Mucosa of descending colon (tissue), 3 donors: ENCODE data around the gene HDAC4. TPM values are rescaled to one million over a fixed set of nuclear protein-coding genes. Genes with fewer than 3 reads are reported as not detected.

Source experiments
- ATAC-seq: fragments of 200-7000 bp; cut with Tn5 transposase; one replicate; pipeline ENCODE4 v1.9.1; 2020; ENCODE audit warnings: mild to moderate bottlenecking, moderate library complexity
- DNase-seq, 3 donors: peaks; one replicate each; pipeline ENCODE4 v3.0.0-alpha.2; 2020
- H3K36me3 ChIP-seq: fragments of 200-600 bp; one replicate; pipeline ENCODE4 v1.8.0; 2021; ENCODE audit warnings: low read depth, mild to moderate bottlenecking
- H3K4me1 ChIP-seq: fragments of 200-600 bp; one replicate; pipeline ENCODE4 v1.8.0; 2021; ENCODE audit warnings: low read depth, mild to moderate bottlenecking
- H3K4me3 ChIP-seq: fragments of 200-600 bp; one replicate; pipeline ENCODE4 v1.8.0; 2021; ENCODE audit warnings: mild to moderate bottlenecking
- H3K9me3 ChIP-seq: fragments of 200-600 bp; one replicate; pipeline ENCODE4 v1.8.0; 2021; ENCODE audit warnings: mild to moderate bottlenecking
- CTCF ChIP-seq: fragments of 200-600 bp; IDR thresholded peaks from one replicate; pipeline ENCODE4 v1.8.0; 2022; ENCODE audit warnings: antibody characterized with exemption, mild to moderate bottlenecking
- intact Hi-C, 2 donors: fragments of 100-400 bp; cut with DNase I in 1 of 2; cut with micrococcal nuclease in 1 of 2; formaldehyde crosslinking; loops; one replicate each; pipeline versions ENCODE4 v1.11.0 to v1.11.1; 2022; cut with DNase I, micrococcal nuclease
- total RNA-seq, 3 donors: library from RNA; stranded (reverse); fragmentation: NEBNext Ultra II Directional in 2 of 3; extraction: Animal tissue kit (Norgen Biotek cat#: 25700) in 2 of 3; gene quantifications; one replicate each; pipeline versions ENCODE4 v1.2.1 to v1.2.4, GENCODE V29; 2021 to 2023
- donor health status: DM: no; HTN: no; CAD: no; lungs with moderate emphysema.
- donor health status: DM: no; HTN: no; CAD: no.
- donor health status: DM: no; HTN: yes; CAD: no.

Gene HDAC4
- total RNA-seq, 3 donors from 2014 or later = 41.4 to 147 (median 44.0) TPM

GRCh38 chr2:239202836-239203235, 198.0 kb downstream of the HDAC4 start:
- no peak overlapping the region for H3K4me3 ChIP-seq
- ATAC-seq = no peak
- no peak for TF ChIP-seq CTCF
- intact Hi-C loops = no loop called here
- H3K4me1 ChIP-seq = no peaks in the 10 kb centered on the region
- H3K36me3 ChIP-seq = no peaks in the 10 kb centered on the region
- no peaks in the 10 kb centered on the region for H3K9me3 ChIP-seq
- peak in 1 of 3 donors; percentile 32 for DNase-seq

- H3K36me3 ChIP-seq = no peaks in the 10 kb centered on the region
- no peak overlapping the region for H3K4me3 ChIP-seq
- intact Hi-C loops = no loop called here
- DNase-seq = peak in 1 of 3 donors; percentile 42
- no peaks in the 10 kb centered on the region for H3K9me3 ChIP-seq
- no peak for TF ChIP-seq CTCF
- no peaks in the 10 kb centered on the region for H3K4me1 ChIP-seq
- peak; percentile 41 for ATAC-seq
These were observed 198.5 kb downstream of the HDAC4 start for GRCh38 chr2:239202343-239202742.

GRCh38 chr2:239201884-239202283, 198.9 kb downstream of the HDAC4 start:
- DNase-seq (peak in 1 of 3 donors; percentile 17), ATAC-seq (no peak)
- no peak overlapping the region for H3K4me3 ChIP-seq
- H3K4me1 ChIP-seq = no peaks in the 10 kb centered on the region
- intact Hi-C loops = no loop called here
- H3K9me3 ChIP-seq = no peaks in the 10 kb centered on the region
- H3K36me3 ChIP-seq = no peaks in the 10 kb centered on the region
- TF ChIP-seq CTCF = no peak

GRCh38 chr2:239201531-239201876, 199.3 kb downstream of the HDAC4 start:
- no peaks in the 10 kb centered on the region for H3K36me3 ChIP-seq
- TF ChIP-seq CTCF = no peak
- no peak overlapping the region for H3K4me3 ChIP-seq
- DNase-seq (peak in 1 of 3 donors; percentile 19), ATAC-seq (no peak)
- no peaks in the 10 kb centered on the region for H3K9me3 ChIP-seq
- H3K4me1 ChIP-seq = no peaks in the 10 kb centered on the region
- intact Hi-C loops = no loop called here

- no peaks in the 10 kb centered on the region for H3K4me1 ChIP-seq
These were observed 199.9 kb downstream of the HDAC4 start for GRCh38 chr2:239200646-239201530.

More at GRCh38 chr2:239200646-239201530, 199.9 kb downstream of the HDAC4 start:
- peak in 1 of 3 donors; percentile 23 for DNase-seq
- intact Hi-C loops = no loop called here
- Histone ChIP-seq H3K4me3 (no peak overlapping the region), H3K36me3 (no peaks in the 10 kb centered on the region), H3K9me3 (no peaks in the 10 kb centered on the region)
- ATAC-seq = no peak
- no peak for TF ChIP-seq CTCF
